Body of pancreas (tissue), 4 donors: ENCODE results near the gene SYNE2. TPM values are rescaled to one million over a fixed set of nuclear protein-coding genes. Genes with fewer than 3 reads are reported as not detected.

ENCODE experiments used
- ATAC-seq: fragments of 150-250 bp; one replicate; pipeline ENCODE4 v1.9.1; 2016
- DNase-seq, 4 donors: peaks; one replicate each; pipeline ENCODE4 v3.0.0-alpha.2; 2019
- H3K27ac ChIP-seq, 4 donors: fragments of 200-600 bp; sonication (generic); 1 replicate in 3 of 4; 2 replicates in 1 of 4; pipeline versions ENCODE4 v1.5.1 to v1.6.1; 2016 to 2019; ENCODE audit warnings: mild to moderate bottlenecking in 1 of 4, mixed read lengths in 1 of 4, moderate library complexity in 1 of 4
- H3K27me3 ChIP-seq, 2 donors: fragments of 200-600 bp; sonication (generic); one replicate each; pipeline ENCODE4 v1.6.0; 2016; ENCODE audit warnings: mild to moderate bottlenecking in 1 of 2
- H3K36me3 ChIP-seq, 2 donors: fragments of 200-600 bp; sonication (generic); replicated peaks in 1 of 2; 2 replicates each; pipeline ENCODE4 v1.5.1; 2016; ENCODE audit warnings: low read depth in 2 of 2; ENCODE audit not compliant: insufficient read depth in 1 of 2
- H3K4me1 ChIP-seq: fragments of 200-600 bp; sonication (generic); one replicate; pipeline ENCODE4 v1.6.0; 2016
- H3K4me3 ChIP-seq, 2 donors: fragments of 200-600 bp; sonication (generic); 1 replicate in 1 of 2; 2 replicates in 1 of 2; pipeline ENCODE4 v1.5.1; 2016 to 2019
- H3K9me3 ChIP-seq, 3 donors: fragments of 200-600 bp; sonication (generic); 1 replicate in 2 of 3; 2 replicates in 1 of 3; pipeline ENCODE4 v1.5.1; 2016
- POLR2A ChIP-seq, 3 donors: fragments of 450-650 bp; IDR thresholded peaks; one replicate each; pipeline ENCODE4 v1.6.1; 2016; ENCODE audit warnings: antibody characterized with exemption in 3 of 3, mild to moderate bottlenecking in 2 of 3
- WGBS, 2 donors: methylation state at CpG; one replicate each; pipeline ENCODE4 v1.1.5; 2017; 5-methylcytosine and 5-hydroxymethylcytosine counted together
- intact Hi-C: fragments of 100-400 bp; cut with DNase I; formaldehyde crosslinking; loops from one replicate; pipeline ENCODE4 v1.15.1; 2023
- total RNA-seq, 2 donors: library from RNA; depleted of rRNA; stranded (reverse); fragments of >200 nt; gene quantifications; one replicate each; pipeline ENCODE4 v1.1.0, GENCODE V29; 2016
- TF ChIP-seq, protein P1 (sequence below), 7 experiments: fragments of 450-650 bp in 4 of 7; fragments of 200-600 bp in 3 of 7; sonication (generic) in 3 of 7; IDR thresholded peaks; one replicate each; pipeline ENCODE4 v1.5.1; 2016 to 2019; ENCODE audit warnings: antibody characterized with exemption in 7 of 7

The SYNE2 gene
- total RNA-seq, 2 donors from 2014 or later = 163 to 240 TPM

- Histone ChIP-seq H3K27ac (no peak overlapping the region), H3K4me3 (no peak overlapping the region), H3K9me3 (no peaks in the 10 kb centered on the region), H3K36me3 (no peaks in the 10 kb centered on the region), H3K27me3 (no peaks in the 10 kb centered on the region), H3K4me1 (peaks cover 27% of the 10 kb centered on the region)
- WGBS, 2 donors = 89 to 95% methylated on average over 2 of the region's 2 CpGs
- DNase-seq = no peak
- ATAC-seq = no peak
- intact Hi-C loops = loop anchor here (10.0 kb wide), 1 partner anchor 45 kb away; the partner anchor contains the start of gene SYNE2
- no peak for TF ChIP-seq POLR2A (IDR thresholded peaks at IDR 0.05)
- TF ChIP-seq, protein P1, sequence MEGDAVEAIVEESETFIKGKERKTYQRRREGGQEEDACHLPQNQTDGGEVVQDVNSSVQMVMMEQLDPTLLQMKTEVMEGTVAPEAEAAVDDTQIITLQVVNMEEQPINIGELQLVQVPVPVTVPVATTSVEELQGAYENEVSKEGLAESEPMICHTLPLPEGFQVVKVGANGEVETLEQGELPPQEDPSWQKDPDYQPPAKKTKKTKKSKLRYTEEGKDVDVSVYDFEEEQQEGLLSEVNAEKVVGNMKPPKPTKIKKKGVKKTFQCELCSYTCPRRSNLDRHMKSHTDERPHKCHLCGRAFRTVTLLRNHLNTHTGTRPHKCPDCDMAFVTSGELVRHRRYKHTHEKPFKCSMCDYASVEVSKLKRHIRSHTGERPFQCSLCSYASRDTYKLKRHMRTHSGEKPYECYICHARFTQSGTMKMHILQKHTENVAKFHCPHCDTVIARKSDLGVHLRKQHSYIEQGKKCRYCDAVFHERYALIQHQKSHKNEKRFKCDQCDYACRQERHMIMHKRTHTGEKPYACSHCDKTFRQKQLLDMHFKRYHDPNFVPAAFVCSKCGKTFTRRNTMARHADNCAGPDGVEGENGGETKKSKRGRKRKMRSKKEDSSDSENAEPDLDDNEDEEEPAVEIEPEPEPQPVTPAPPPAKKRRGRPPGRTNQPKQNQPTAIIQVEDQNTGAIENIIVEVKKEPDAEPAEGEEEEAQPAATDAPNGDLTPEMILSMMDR (IDR thresholded peaks at IDR 0.05) = no peak
Measured at GRCh38 chr14:63899953-63900352, 47.1 kb downstream of the SYNE2 start.

- no peaks in the 10 kb centered on the region for H3K27me3 ChIP-seq
- WGBS, 2 donors = 86 to 96% methylated on average over 5 of the region's 5 CpGs
- intact Hi-C loops = loop anchor here (10.0 kb wide), 1 partner anchor 47 kb away; the partner anchor contains the start of gene SYNE2
- H3K27ac ChIP-seq = no peak overlapping the region
- H3K9me3 ChIP-seq = no peaks in the 10 kb centered on the region
- H3K36me3 ChIP-seq = no peaks in the 10 kb centered on the region
- peaks cover 13% of the 10 kb centered on the region for H3K4me1 ChIP-seq
- no peak overlapping the region for H3K4me3 ChIP-seq
- no peak for ATAC-seq
- no peak for TF ChIP-seq POLR2A (IDR thresholded peaks at IDR 0.05)
- TF ChIP-seq, protein P1 (IDR thresholded peaks at IDR 0.05) = no peak
- no peak for DNase-seq
Measured at GRCh38 chr14:63901434-63902085, 48.8 kb downstream of the SYNE2 start.

GRCh38 chr14:63902375-63902976 is 49.7 kb downstream of the SYNE2 start:
- H3K4me3 ChIP-seq = no peak overlapping the region
- H3K27me3 ChIP-seq = no peaks in the 10 kb centered on the region
- TF ChIP-seq, protein P1 (IDR thresholded peaks at IDR 0.05) = no peak
- TF ChIP-seq POLR2A (IDR thresholded peaks at IDR 0.05) = no peak
- ATAC-seq (peak; percentile 35), DNase-seq (no peak)
- no peaks in the 10 kb centered on the region for H3K36me3 ChIP-seq
- intact Hi-C loops = loop anchor here (10.0 kb wide), 1 partner anchor 48 kb away; the partner anchor contains the start of gene SYNE2
- WGBS, 2 donors = 73 to 74% methylated on average over 7 of the region's 7 CpGs
- no peaks in the 10 kb centered on the region for H3K9me3 ChIP-seq
- H3K27ac ChIP-seq = peak overlapping the region in 1 of 4 donors; percentile 24
- H3K4me1 ChIP-seq = peaks cover 12% of the 10 kb centered on the region

DNA sequence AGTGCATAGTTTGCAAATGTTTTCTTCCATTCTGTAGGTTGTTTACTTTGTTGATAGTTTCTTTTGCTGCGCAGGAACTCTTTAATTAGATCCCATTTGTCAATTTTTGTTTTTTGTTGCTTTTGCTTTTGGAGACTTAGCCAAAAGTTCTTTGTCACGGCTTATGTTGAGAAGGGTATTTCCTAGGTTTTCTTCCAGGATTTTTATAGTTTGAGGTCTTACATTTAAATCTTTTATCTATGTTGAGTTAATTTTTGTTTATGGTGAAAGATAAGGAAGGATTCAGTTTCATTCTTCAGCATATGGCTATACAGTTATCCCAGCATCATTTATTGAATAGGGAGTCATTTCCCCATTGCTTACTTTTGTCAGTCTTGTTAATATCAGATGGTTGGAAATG is 51.9 kb downstream of the SYNE2 start:
- Histone ChIP-seq H3K4me3 (no peak overlapping the region), H3K36me3 (no peaks in the 10 kb centered on the region), H3K9me3 (no peaks in the 10 kb centered on the region), H3K27ac (no peak overlapping the region), H3K4me1 (peaks cover 31% of the 10 kb centered on the region), H3K27me3 (no peaks in the 10 kb centered on the region)
- no peak for TF ChIP-seq POLR2A (IDR thresholded peaks at IDR 0.05)
- TF ChIP-seq, protein P1 (IDR thresholded peaks at IDR 0.05) = no peak
- DNase-seq (no peak), ATAC-seq (no peak)
- WGBS, 2 donors = 87 to 92% methylated on average over 2 of the region's 2 CpGs
- intact Hi-C loops = loop anchor here (10.0 kb wide), 1 partner anchor 50 kb away; the partner anchor contains the start of gene SYNE2
